CD4-positive, alpha-beta T cell (primary cell): Measurements from ENCODE around the gene PDLIM5. TPM values are rescaled to one million over a fixed set of nuclear protein-coding genes. Genes with fewer than 3 reads are reported as not detected.

ENCODE experiments used
- ATAC-seq: fragments of 200-7000 bp; cut with Tn5 transposase; one replicate; pipeline ENCODE4 v1.10.0; 2022; ENCODE audit warnings: mild to moderate bottlenecking; ENCODE audit not compliant: poor library complexity
- CTCF ChIA-PET: fragments of 350-600 bp; sonication (Branson Sonifier 250); formaldehyde crosslinking; loops from one replicate; lab custom pipeline; 2021; ENCODE audit warnings: antibody characterized with exemption, inconsistent platforms; lab: Charles Lee
- POLR2A ChIA-PET: fragments of 350-600 bp; sonication (Branson Sonifier 250); formaldehyde crosslinking; loops from one replicate; lab custom pipeline; 2021; ENCODE audit warnings: antibody characterized with exemption, inconsistent platforms; lab: Charles Lee
- DNase-seq, 14 experiments: peaks; one replicate each; pipeline ENCODE4 v3.0.0-alpha.2; 2013 to 2020; ENCODE audit warnings: mixed read lengths in 2 of 14
- H3K27ac ChIP-seq, 2 donors: one replicate each; pipeline versions ENCODE4 v1.5.1 to v1.7.0; 2013; ENCODE audit warnings: low read length in 2 of 2, low read depth in 1 of 2, mild to moderate bottlenecking in 1 of 2
- H3K27me3 ChIP-seq, 2 experiments: 1 replicate in 1 of 2; 2 replicates in 1 of 2; pipeline versions ENCODE4 v1.6.1 to v1.7.0; 2013; ENCODE audit warnings: low read length in 2 of 2, control low read depth in 1 of 2, mild to moderate bottlenecking in 1 of 2, moderate library complexity in 1 of 2; ENCODE audit not compliant: insufficient read depth in 2 of 2, control insufficient read depth in 1 of 2
- H3K36me3 ChIP-seq: one replicate; pipeline ENCODE4 v1.6.1; 2013; ENCODE audit warnings: low read length, control low read depth; ENCODE audit not compliant: insufficient read depth
- H3K4me1 ChIP-seq: one replicate; pipeline ENCODE4 v1.6.1; 2013; ENCODE audit warnings: low read length, control low read depth; ENCODE audit not compliant: insufficient read depth
- H3K4me3 ChIP-seq: one replicate; pipeline ENCODE4 v1.5.1; 2013; ENCODE audit warnings: mild to moderate bottlenecking, low read length, moderate library complexity
- H3K9me3 ChIP-seq, 2 experiments: 1 replicate in 1 of 2; 2 replicates in 1 of 2; pipeline versions ENCODE4 v1.6.1 to v1.7.0; 2013; ENCODE audit warnings: low read length in 2 of 2, mild to moderate bottlenecking in 2 of 2, control low read depth in 1 of 2, moderate library complexity in 1 of 2; ENCODE audit not compliant: control insufficient read depth in 1 of 2, insufficient read depth in 1 of 2
- H3K27ac Mint-ChIP-seq: one replicate; pipeline ENCODE4 v1.8.0; 2020; ENCODE audit warnings: mixed read lengths
- H3K27me3 Mint-ChIP-seq: one replicate; pipeline ENCODE4 v1.8.0; 2021; ENCODE audit warnings: mixed read lengths
- H3K36me3 Mint-ChIP-seq: one replicate; pipeline ENCODE4 v1.8.0; 2021; ENCODE audit warnings: low read depth, mixed read lengths
- H3K4me1 Mint-ChIP-seq: one replicate; pipeline ENCODE4 v1.8.0; 2021; ENCODE audit warnings: low read depth, mixed read lengths
- H3K4me3 Mint-ChIP-seq: one replicate; pipeline ENCODE4 v1.8.0; 2020; ENCODE audit warnings: mild to moderate bottlenecking, mixed read lengths
- H3K9me3 Mint-ChIP-seq: one replicate; pipeline ENCODE4 v1.8.0; 2020; ENCODE audit warnings: mixed read lengths
- intact Hi-C, 2 experiments: fragments of 100-400 bp; cut with DNase I in 1 of 2; cut with micrococcal nuclease in 1 of 2; formaldehyde crosslinking; loops; one replicate each; pipeline versions ENCODE4 v1.15.1 to v1.9.0; 2023 to 2025; cut with DNase I, micrococcal nuclease
- total RNA-seq, 174 experiments: library from RNA in 2 of 174; stranded (reverse) in 2 of 174; gene quantifications; one replicate each; pipeline ENCODE4 v1.2.3 and lab custom pipeline; 2021 to 2026
- TF ChIP-seq, protein P1 (sequence below): fragments of 200-600 bp; IDR thresholded peaks from one replicate; pipeline ENCODE4 v1.8.0; 2022; ENCODE audit warnings: antibody characterized with exemption, mild to moderate bottlenecking

PDLIM5 gene
- total RNA-seq, 2 experiments from 2014 or later, result 23.0 to 23.1 TPM

DNA sequence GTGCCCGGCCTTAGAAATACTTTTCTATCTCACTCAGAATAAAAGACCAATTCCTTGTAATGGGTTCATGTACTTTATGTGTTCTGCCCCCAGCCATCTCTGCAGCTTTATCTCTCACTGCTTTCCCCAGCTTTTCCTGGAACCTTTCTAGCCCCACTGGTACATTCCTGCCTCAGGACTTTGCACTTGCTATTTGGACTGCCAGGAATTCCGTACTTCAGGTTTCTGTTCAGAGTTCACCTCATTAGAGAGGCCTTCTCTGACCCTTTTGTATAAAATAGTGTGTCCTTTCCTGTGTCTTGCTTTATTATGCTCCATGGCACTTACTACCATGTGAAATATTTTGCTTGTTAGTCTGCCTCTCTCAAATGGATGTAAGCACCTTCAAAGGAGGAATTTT lies 112.5 kb downstream of the PDLIM5 start:
- Mint-ChIP-seq H3K4me1 (peaks cover 5% of the 10 kb centered on the region), H3K27me3 (no peaks in the 10 kb centered on the region), H3K36me3 (no peaks in the 10 kb centered on the region), H3K27ac (no peak overlapping the region), H3K4me3 (no peak overlapping the region), H3K9me3 (no peaks in the 10 kb centered on the region)
- no peak for DNase-seq
- H3K4me1 ChIP-seq, result no peaks in the 10 kb centered on the region
- H3K27ac ChIP-seq, result no peak overlapping the region
- TF ChIP-seq, protein P1, sequence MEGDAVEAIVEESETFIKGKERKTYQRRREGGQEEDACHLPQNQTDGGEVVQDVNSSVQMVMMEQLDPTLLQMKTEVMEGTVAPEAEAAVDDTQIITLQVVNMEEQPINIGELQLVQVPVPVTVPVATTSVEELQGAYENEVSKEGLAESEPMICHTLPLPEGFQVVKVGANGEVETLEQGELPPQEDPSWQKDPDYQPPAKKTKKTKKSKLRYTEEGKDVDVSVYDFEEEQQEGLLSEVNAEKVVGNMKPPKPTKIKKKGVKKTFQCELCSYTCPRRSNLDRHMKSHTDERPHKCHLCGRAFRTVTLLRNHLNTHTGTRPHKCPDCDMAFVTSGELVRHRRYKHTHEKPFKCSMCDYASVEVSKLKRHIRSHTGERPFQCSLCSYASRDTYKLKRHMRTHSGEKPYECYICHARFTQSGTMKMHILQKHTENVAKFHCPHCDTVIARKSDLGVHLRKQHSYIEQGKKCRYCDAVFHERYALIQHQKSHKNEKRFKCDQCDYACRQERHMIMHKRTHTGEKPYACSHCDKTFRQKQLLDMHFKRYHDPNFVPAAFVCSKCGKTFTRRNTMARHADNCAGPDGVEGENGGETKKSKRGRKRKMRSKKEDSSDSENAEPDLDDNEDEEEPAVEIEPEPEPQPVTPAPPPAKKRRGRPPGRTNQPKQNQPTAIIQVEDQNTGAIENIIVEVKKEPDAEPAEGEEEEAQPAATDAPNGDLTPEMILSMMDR, result no peak
- H3K4me3 ChIP-seq, result no peak overlapping the region
- H3K27me3 ChIP-seq, result no peaks in the 10 kb centered on the region
- CTCF ChIA-PET, result no interaction called here
- intact Hi-C loops, result no loop called here
- H3K9me3 ChIP-seq, result no peaks in the 10 kb centered on the region
- ATAC-seq, result no peak
- H3K36me3 ChIP-seq, result no peaks in the 10 kb centered on the region
- POLR2A ChIA-PET, result no interaction called here

- Histone ChIP-seq H3K27me3 (no peaks in the 10 kb centered on the region), H3K4me1 (no peaks in the 10 kb centered on the region), H3K4me3 (no peak overlapping the region), H3K36me3 (no peaks in the 10 kb centered on the region), H3K27ac (no peak overlapping the region), H3K9me3 (no peaks in the 10 kb centered on the region)
- H3K27me3 Mint-ChIP-seq, result no peaks in the 10 kb centered on the region
- no peak overlapping the region for H3K4me3 Mint-ChIP-seq
- intact Hi-C loops, result no loop called here
- DNase-seq (no peak), ATAC-seq (no peak)
- H3K27ac Mint-ChIP-seq, result no peak overlapping the region
- CTCF ChIA-PET, result no interaction called here
- peaks cover 5% of the 10 kb centered on the region for H3K4me1 Mint-ChIP-seq
- H3K9me3 Mint-ChIP-seq, result no peaks in the 10 kb centered on the region
- H3K36me3 Mint-ChIP-seq, result no peaks in the 10 kb centered on the region
- POLR2A ChIA-PET, result no interaction called here
- TF ChIP-seq, protein P1, result no peak
Measured at GRCh38 chr4:94566420-94566819, 114.7 kb downstream of the PDLIM5 start.

GRCh38 chr4:94567811-94568210 lies 116.1 kb downstream of the PDLIM5 start:
- POLR2A ChIA-PET, result no interaction called here
- Histone ChIP-seq H3K27ac (no peak overlapping the region), H3K36me3 (no peaks in the 10 kb centered on the region), H3K4me1 (no peaks in the 10 kb centered on the region), H3K27me3 (no peaks in the 10 kb centered on the region), H3K4me3 (no peak overlapping the region), H3K9me3 (no peaks in the 10 kb centered on the region)
- H3K27ac Mint-ChIP-seq, result no peak overlapping the region
- CTCF ChIA-PET, result interaction anchor here (0.7 kb wide), 1 partner anchor 16 kb away, joined by 3 read pairs; no protein-coding TSS in a partner anchor
- TF ChIP-seq, protein P1, result no peak
- DNase-seq, result peak in 1 of 14 experiments; percentile 18
- no peak overlapping the region for H3K4me3 Mint-ChIP-seq
- no peaks in the 10 kb centered on the region for H3K9me3 Mint-ChIP-seq
- ATAC-seq, result no peak
- intact Hi-C loops, result no loop called here
- H3K36me3 Mint-ChIP-seq, result no peaks in the 10 kb centered on the region
- peaks cover 5% of the 10 kb centered on the region for H3K4me1 Mint-ChIP-seq
- H3K27me3 Mint-ChIP-seq, result no peaks in the 10 kb centered on the region
